ENCODE measurements around the gene SULT1C3.
"Not testable (repeated sequence)": the region's sequence is repeated elsewhere in the genome, so short reads cannot be mapped to it uniquely, and the experiment has no call there.

Gene SULT1C3

GRCh38 chr2:108267101-108267500 lies 27.3 kb downstream of the SULT1C3 start:
- no peaks in the 10 kb centered on the region for H3K36me3 ChIP-seq (ENCODE audit: control insufficient read depth in 5 of 5, insufficient read depth in 5 of 5, low read length in 5 of 5)
- no peaks in the 10 kb centered on the region for H3K27me3 ChIP-seq (ENCODE audit: control insufficient read depth in 5 of 5, insufficient read depth in 4 of 5, low read length in 5 of 5)
- peak overlapping the region; percentile 32 for H3K27ac ChIP-seq (ENCODE audit: low read depth, low read length)
- no peak overlapping the region for H3K4me3 ChIP-seq (ENCODE audit: low read depth in 1 of 5, low read length in 5 of 5)
- no peak overlapping the region for H3K9ac ChIP-seq (ENCODE audit: low read length in 5 of 5)
- no peaks in the 10 kb centered on the region for H3K9me3 ChIP-seq (ENCODE audit: control insufficient read depth in 5 of 5, low read length in 5 of 5)
- peaks cover 0 to 24% (median 16%) of the 10 kb centered on the region in 5 donors for H3K4me1 ChIP-seq (ENCODE audit: control insufficient read depth in 5 of 5, insufficient read depth in 5 of 5, low read length in 5 of 5)

GRCh38 chr2:108268001-108268400 lies 28.2 kb downstream of the SULT1C3 start:
- Histone ChIP-seq H3K9ac (ENCODE audit: low read length in 5 of 5) (no peak overlapping the region), H3K9me3 (ENCODE audit: control insufficient read depth in 5 of 5, low read length in 5 of 5) (no peaks in the 10 kb centered on the region), H3K27ac (ENCODE audit: low read depth, low read length) (peak overlapping the region; percentile 32), H3K27me3 (ENCODE audit: control insufficient read depth in 5 of 5, insufficient read depth in 4 of 5, low read length in 5 of 5) (no peaks in the 10 kb centered on the region), H3K36me3 (ENCODE audit: control insufficient read depth in 5 of 5, insufficient read depth in 5 of 5, low read length in 5 of 5) (no peaks in the 10 kb centered on the region), H3K4me1 (ENCODE audit: control insufficient read depth in 5 of 5, insufficient read depth in 5 of 5, low read length in 5 of 5) (peaks cover 0 to 25% (median 19%) of the 10 kb centered on the region in 5 donors), H3K4me3 (ENCODE audit: low read depth in 1 of 5, low read length in 5 of 5) (no peak overlapping the region)

GRCh38 chr2:108270346-108270745 lies 30.6 kb downstream of the SULT1C3 start:
- H3K36me3 ChIP-seq (ENCODE audit: control insufficient read depth in 5 of 5, insufficient read depth in 5 of 5, low read length in 5 of 5), result no peaks in the 10 kb centered on the region
- H3K4me3 ChIP-seq (ENCODE audit: low read depth in 1 of 5, low read length in 5 of 5), result no peak overlapping the region
- H3K9me3 ChIP-seq (ENCODE audit: control insufficient read depth in 5 of 5, low read length in 5 of 5), result no peaks in the 10 kb centered on the region
- no peak overlapping the region for H3K9ac ChIP-seq (ENCODE audit: low read length in 5 of 5)
- peaks cover 0 to 25% (median 19%) of the 10 kb centered on the region in 5 donors for H3K4me1 ChIP-seq (ENCODE audit: control insufficient read depth in 5 of 5, insufficient read depth in 5 of 5, low read length in 5 of 5)
- H3K27ac ChIP-seq (ENCODE audit: low read depth, low read length), result no peak overlapping the region
- H3K27me3 ChIP-seq (ENCODE audit: control insufficient read depth in 5 of 5, insufficient read depth in 4 of 5, low read length in 5 of 5), result no peaks in the 10 kb centered on the region

GRCh38 chr2:108270768-108271506 lies 31.2 kb downstream of the SULT1C3 start:
- H3K4me1 ChIP-seq (ENCODE audit: control insufficient read depth in 5 of 5, insufficient read depth in 5 of 5, low read length in 5 of 5), result peaks cover 0 to 23% (median 19%) of the 10 kb centered on the region in 5 donors
- no peak overlapping the region for H3K9ac ChIP-seq (ENCODE audit: low read length in 5 of 5)
- no peak overlapping the region for H3K27ac ChIP-seq (ENCODE audit: low read depth, low read length)
- H3K9me3 ChIP-seq (ENCODE audit: control insufficient read depth in 5 of 5, low read length in 5 of 5), result no peaks in the 10 kb centered on the region
- no peaks in the 10 kb centered on the region for H3K36me3 ChIP-seq (ENCODE audit: control insufficient read depth in 5 of 5, insufficient read depth in 5 of 5, low read length in 5 of 5)
- no peaks in the 10 kb centered on the region for H3K27me3 ChIP-seq (ENCODE audit: control insufficient read depth in 5 of 5, insufficient read depth in 4 of 5, low read length in 5 of 5)
- H3K4me3 ChIP-seq (ENCODE audit: low read depth in 1 of 5, low read length in 5 of 5), result peak overlapping the region in 1 of 5 donors; percentile 65

- peak overlapping the region; percentile 18 for H3K27ac ChIP-seq (ENCODE audit: low read depth, low read length)
- H3K4me1 ChIP-seq (ENCODE audit: control insufficient read depth in 5 of 5, insufficient read depth in 5 of 5, low read length in 5 of 5), result peaks cover 0 to 23% (median 12%) of the 10 kb centered on the region in 5 donors
- H3K9ac ChIP-seq (ENCODE audit: low read length in 5 of 5), result peak overlapping the region in 3 of 5 donors; percentile 1 to 62 (median 11)
- peak overlapping the region; percentile 3 to 67 (median 55) for H3K4me3 ChIP-seq (ENCODE audit: low read depth in 1 of 5, low read length in 5 of 5)
- H3K36me3 ChIP-seq (ENCODE audit: control insufficient read depth in 5 of 5, insufficient read depth in 5 of 5, low read length in 5 of 5), result no peaks in the 10 kb centered on the region
- H3K27me3 ChIP-seq (ENCODE audit: control insufficient read depth in 5 of 5, insufficient read depth in 4 of 5, low read length in 5 of 5), result no peaks in the 10 kb centered on the region
- no peaks in the 10 kb centered on the region for H3K9me3 ChIP-seq (ENCODE audit: control insufficient read depth in 5 of 5, low read length in 5 of 5)
Observed at GRCh38 chr2:108271691-108272253, 32.0 kb downstream of the SULT1C3 start.

GRCh38 chr2:108278631-108279030 lies 38.9 kb downstream of the SULT1C3 start:
- no peak overlapping the region for H3K4me3 ChIP-seq (ENCODE audit: low read depth in 1 of 5, low read length in 5 of 5)
- no peak overlapping the region for H3K27ac ChIP-seq (ENCODE audit: low read depth, low read length)
- no peak overlapping the region for H3K9ac ChIP-seq (ENCODE audit: low read length in 5 of 5)
- H3K36me3 ChIP-seq (ENCODE audit: control insufficient read depth in 5 of 5, insufficient read depth in 5 of 5, low read length in 5 of 5), result no peaks in the 10 kb centered on the region
- H3K4me1 ChIP-seq (ENCODE audit: control insufficient read depth in 5 of 5, insufficient read depth in 5 of 5, low read length in 5 of 5), result no peaks in the 10 kb centered on the region
- no peaks in the 10 kb centered on the region for H3K27me3 ChIP-seq (ENCODE audit: control insufficient read depth in 5 of 5, insufficient read depth in 4 of 5, low read length in 5 of 5)
- H3K9me3 ChIP-seq (ENCODE audit: control insufficient read depth in 5 of 5, low read length in 5 of 5), result no peaks in the 10 kb centered on the region

- Histone ChIP-seq H3K27me3 (ENCODE audit: control insufficient read depth in 5 of 5, insufficient read depth in 4 of 5, low read length in 5 of 5) (no peaks in the 10 kb centered on the region), H3K4me1 (ENCODE audit: control insufficient read depth in 5 of 5, insufficient read depth in 5 of 5, low read length in 5 of 5) (no peaks in the 10 kb centered on the region), H3K9me3 (ENCODE audit: control insufficient read depth in 5 of 5, low read length in 5 of 5) (no peaks in the 10 kb centered on the region), H3K9ac (ENCODE audit: low read length in 5 of 5) (no peak overlapping the region), H3K36me3 (ENCODE audit: control insufficient read depth in 5 of 5, insufficient read depth in 5 of 5, low read length in 5 of 5) (no peaks in the 10 kb centered on the region), H3K27ac (ENCODE audit: low read depth, low read length) (no peak overlapping the region), H3K4me3 (ENCODE audit: low read depth in 1 of 5, low read length in 5 of 5) (no peak overlapping the region)
Observed at GRCh38 chr2:108279468-108279867, 39.7 kb downstream of the SULT1C3 start.

GRCh38 chr2:108280466-108280865 lies 40.7 kb downstream of the SULT1C3 start:
- Histone ChIP-seq H3K4me3 (ENCODE audit: low read depth in 1 of 5, low read length in 5 of 5) (no peak overlapping the region), H3K36me3 (ENCODE audit: control insufficient read depth in 5 of 5, insufficient read depth in 5 of 5, low read length in 5 of 5) (no peaks in the 10 kb centered on the region), H3K4me1 (ENCODE audit: control insufficient read depth in 5 of 5, insufficient read depth in 5 of 5, low read length in 5 of 5) (no peaks in the 10 kb centered on the region), H3K27me3 (ENCODE audit: control insufficient read depth in 5 of 5, insufficient read depth in 4 of 5, low read length in 5 of 5) (no peaks in the 10 kb centered on the region), H3K9ac (ENCODE audit: low read length in 5 of 5) (no peak overlapping the region), H3K9me3 (ENCODE audit: control insufficient read depth in 5 of 5, low read length in 5 of 5) (no peaks in the 10 kb centered on the region), H3K27ac (ENCODE audit: low read depth, low read length) (no peak overlapping the region)

- not testable (repeated sequence) for H3K9ac ChIP-seq (ENCODE audit: low read length in 5 of 5); H3K4me1 ChIP-seq (ENCODE audit: control insufficient read depth in 5 of 5, insufficient read depth in 5 of 5, low read length in 5 of 5); H3K36me3 ChIP-seq (ENCODE audit: control insufficient read depth in 5 of 5, insufficient read depth in 5 of 5, low read length in 5 of 5); H3K4me3 ChIP-seq (ENCODE audit: low read depth in 1 of 5, low read length in 5 of 5); H3K9me3 ChIP-seq (ENCODE audit: control insufficient read depth in 5 of 5, low read length in 5 of 5); H3K27me3 ChIP-seq (ENCODE audit: control insufficient read depth in 5 of 5, insufficient read depth in 4 of 5, low read length in 5 of 5); H3K27ac ChIP-seq (ENCODE audit: low read depth, low read length)
Observed at GRCh38 chr2:108284566-108284965, 44.8 kb downstream of the SULT1C3 start.

- Histone ChIP-seq H3K27ac (ENCODE audit: low read depth, low read length) (no peak overlapping the region), H3K27me3 (ENCODE audit: control insufficient read depth in 5 of 5, insufficient read depth in 4 of 5, low read length in 5 of 5) (no peaks in the 10 kb centered on the region), H3K4me3 (ENCODE audit: low read depth in 1 of 5, low read length in 5 of 5) (no peak overlapping the region), H3K9ac (ENCODE audit: low read length in 5 of 5) (no peak overlapping the region), H3K36me3 (ENCODE audit: control insufficient read depth in 5 of 5, insufficient read depth in 5 of 5, low read length in 5 of 5) (no peaks in the 10 kb centered on the region), H3K9me3 (ENCODE audit: control insufficient read depth in 5 of 5, low read length in 5 of 5) (no peaks in the 10 kb centered on the region), H3K4me1 (ENCODE audit: control insufficient read depth in 5 of 5, insufficient read depth in 5 of 5, low read length in 5 of 5) (no peaks in the 10 kb centered on the region)
Observed at GRCh38 chr2:108285616-108286015, 45.8 kb downstream of the SULT1C3 start.
